ENCODE measurements around the gene DLG4. TPM values are rescaled to one million over a fixed set of nuclear protein-coding genes. Genes with fewer than 3 reads are reported as not detected.
A peak's percentile ranks its signal among the peaks of the same experiment; 100 is the strongest.

The DLG4 gene
- total and polyA plus RNA-seq, 10 donors: 3.0 to 38.5 (median 23.5) TPM

- 92 to 97% (median 95%) methylated on average over 4 of the region's 4 CpGs for WGBS, 5 donors
- peaks cover 0 to 62% (median 39%) of the 10 kb centered on the region in 6 donors for H3K36me3 ChIP-seq
- H3K4me1 ChIP-seq: peaks cover 21 to 36% (median 27%) of the 10 kb centered on the region in 6 donors
- TF ChIP-seq, protein P1, sequence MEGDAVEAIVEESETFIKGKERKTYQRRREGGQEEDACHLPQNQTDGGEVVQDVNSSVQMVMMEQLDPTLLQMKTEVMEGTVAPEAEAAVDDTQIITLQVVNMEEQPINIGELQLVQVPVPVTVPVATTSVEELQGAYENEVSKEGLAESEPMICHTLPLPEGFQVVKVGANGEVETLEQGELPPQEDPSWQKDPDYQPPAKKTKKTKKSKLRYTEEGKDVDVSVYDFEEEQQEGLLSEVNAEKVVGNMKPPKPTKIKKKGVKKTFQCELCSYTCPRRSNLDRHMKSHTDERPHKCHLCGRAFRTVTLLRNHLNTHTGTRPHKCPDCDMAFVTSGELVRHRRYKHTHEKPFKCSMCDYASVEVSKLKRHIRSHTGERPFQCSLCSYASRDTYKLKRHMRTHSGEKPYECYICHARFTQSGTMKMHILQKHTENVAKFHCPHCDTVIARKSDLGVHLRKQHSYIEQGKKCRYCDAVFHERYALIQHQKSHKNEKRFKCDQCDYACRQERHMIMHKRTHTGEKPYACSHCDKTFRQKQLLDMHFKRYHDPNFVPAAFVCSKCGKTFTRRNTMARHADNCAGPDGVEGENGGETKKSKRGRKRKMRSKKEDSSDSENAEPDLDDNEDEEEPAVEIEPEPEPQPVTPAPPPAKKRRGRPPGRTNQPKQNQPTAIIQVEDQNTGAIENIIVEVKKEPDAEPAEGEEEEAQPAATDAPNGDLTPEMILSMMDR (IDR thresholded peaks at IDR 0.05 in 8 of 11, conservative IDR thresholded peaks at IDR 0.05 in 3 of 11): no peak
- no peak for TF ChIP-seq POLR2AphosphoS5 (IDR thresholded peaks at IDR 0.05)
- TF ChIP-seq POLR2A (IDR thresholded peaks at IDR 0.05): no peak
- H3K27ac ChIP-seq: no peak overlapping the region
- H3K27me3 ChIP-seq (replicated peaks in 1 of 7): no peaks in the 10 kb centered on the region
- no peaks in the 10 kb centered on the region for H3K9me3 ChIP-seq
- DNase-seq: no peak
- H3K4me3 ChIP-seq: no peak overlapping the region
- intact Hi-C loops (cut with DNase I; ENCODE audit: low total_unique reads): no loop called here
These were observed 34.9 kb upstream of the DLG4 start for GRCh38 chr17:7254511-7254910.

DNA sequence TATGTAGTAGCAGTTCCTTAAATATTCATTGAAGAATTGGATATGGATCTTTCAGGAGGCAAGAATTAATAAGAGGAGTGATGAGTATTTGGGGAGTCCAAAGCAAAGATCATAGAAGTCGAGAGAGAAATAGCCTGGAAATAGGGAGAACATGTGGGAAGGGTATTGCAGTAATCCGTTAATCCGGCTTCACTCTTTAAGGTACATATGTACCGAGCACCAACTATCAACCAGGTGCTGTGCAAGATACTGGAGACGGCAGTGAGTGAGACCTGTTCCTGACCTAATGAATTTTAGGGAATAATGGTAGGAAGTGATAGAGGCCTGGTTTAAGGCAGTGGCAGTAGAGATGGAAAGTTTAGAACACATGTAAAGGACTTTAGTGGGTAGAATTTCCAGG lies 33.4 kb upstream of the DLG4 start:
- TF ChIP-seq POLR2A (IDR thresholded peaks at IDR 0.05): no peak
- no peak for TF ChIP-seq POLR2AphosphoS5 (IDR thresholded peaks at IDR 0.05)
- TF ChIP-seq, protein P1 (IDR thresholded peaks at IDR 0.05 in 8 of 11, conservative IDR thresholded peaks at IDR 0.05 in 3 of 11): no peak
- no peaks in the 10 kb centered on the region for H3K27me3 ChIP-seq (replicated peaks in 1 of 7)
- peaks cover 30 to 50% (median 41%) of the 10 kb centered on the region in 6 donors for H3K4me1 ChIP-seq
- peaks cover 0 to 51% (median 34%) of the 10 kb centered on the region in 6 donors for H3K36me3 ChIP-seq
- H3K9me3 ChIP-seq: no peaks in the 10 kb centered on the region
- intact Hi-C loops (cut with DNase I; ENCODE audit: low total_unique reads): no loop called here
- peak overlapping the region; percentile 89 to 99 (median 94) for H3K4me3 ChIP-seq
- 74 to 88% (median 82%) methylated on average over 5 of the region's 5 CpGs for WGBS, 5 donors
- no peak for DNase-seq
- peak overlapping the region; percentile 97 to 100 (median 99) for H3K27ac ChIP-seq

DNA sequence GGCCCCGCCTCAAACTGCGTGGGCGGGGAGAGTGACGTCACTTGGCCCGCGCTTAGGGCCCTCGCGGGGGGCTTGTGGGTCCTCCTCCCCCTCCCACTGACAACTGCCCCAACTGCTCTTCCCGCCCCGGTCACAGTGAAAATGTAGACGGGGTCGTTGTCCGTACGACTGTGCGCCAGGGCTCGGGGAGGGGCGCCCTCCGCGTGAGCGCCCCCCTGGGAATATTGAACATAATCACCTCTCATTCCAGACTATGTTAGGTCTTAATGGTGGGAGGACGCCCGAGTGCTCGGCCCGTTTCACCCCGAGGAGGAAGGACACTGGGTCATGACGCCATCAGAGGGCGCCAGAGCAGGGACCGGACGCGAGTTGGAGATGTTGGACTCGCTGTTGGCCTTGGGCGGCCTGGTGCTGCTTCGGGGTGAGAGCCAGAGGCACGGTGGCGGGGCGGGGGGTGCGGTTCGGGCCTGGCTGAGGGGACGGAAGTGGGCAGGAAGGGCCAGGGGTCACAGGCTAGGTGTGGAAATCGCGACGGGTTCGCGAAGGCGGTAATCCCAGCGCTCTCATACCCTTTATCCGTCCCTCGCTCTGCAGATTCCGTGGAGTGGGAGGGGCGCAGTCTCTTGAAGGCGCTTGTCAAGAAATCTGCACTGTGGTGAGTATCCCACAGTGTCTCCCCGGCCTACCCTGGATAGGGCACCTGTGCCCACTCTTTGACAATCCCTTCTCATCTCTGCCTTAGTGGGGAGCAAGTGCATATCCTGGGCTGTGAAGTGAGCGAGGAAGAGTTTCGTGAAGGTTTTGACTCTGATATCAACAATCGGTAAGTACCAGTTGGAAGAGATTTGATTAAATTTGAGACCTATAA lies 32.8 kb upstream of the DLG4 start, which contains the start of gene ELP5:
ELP5 (plus strand) TSS at position 40 of the 868 bp plus-strand sequence; CDS start at position 376, 336 bp downstream.
- Histone ChIP-seq H3K4me1 (peaks cover 30 to 57% (median 45%) of the 10 kb centered on the region in 6 donors), H3K27ac (peak within 1 kb of the TSS; percentile 97 to 100 (median 99)), H3K36me3 (peaks cover 0 to 48% (median 33%) of the 10 kb centered on the region in 6 donors), H3K4me3 (peak within 1 kb of the TSS; percentile 89 to 99 (median 94)), H3K27me3 (replicated peaks in 1 of 7) (no peaks in the 10 kb centered on the region), H3K9me3 (no peaks in the 10 kb centered on the region)
- TF ChIP-seq, protein P1 (IDR thresholded peaks at IDR 0.05 in 8 of 11, conservative IDR thresholded peaks at IDR 0.05 in 3 of 11): peak in 6 of 11 experiments; percentile 6 to 55 (median 33)
- peak; percentile 91 to 93 (median 91) for TF ChIP-seq POLR2AphosphoS5 (IDR thresholded peaks at IDR 0.05)
- peak in 2 of 3 donors; percentile 8 to 15 for TF ChIP-seq POLR2A (IDR thresholded peaks at IDR 0.05)
- DNase-seq: peak; percentile 99
- WGBS, 5 donors: 1 to 2% (median 1%) methylated on average over 39 to 55 of the region's 55 CpGs
- intact Hi-C loops (cut with DNase I; ENCODE audit: low total_unique reads): no loop called here

DNA sequence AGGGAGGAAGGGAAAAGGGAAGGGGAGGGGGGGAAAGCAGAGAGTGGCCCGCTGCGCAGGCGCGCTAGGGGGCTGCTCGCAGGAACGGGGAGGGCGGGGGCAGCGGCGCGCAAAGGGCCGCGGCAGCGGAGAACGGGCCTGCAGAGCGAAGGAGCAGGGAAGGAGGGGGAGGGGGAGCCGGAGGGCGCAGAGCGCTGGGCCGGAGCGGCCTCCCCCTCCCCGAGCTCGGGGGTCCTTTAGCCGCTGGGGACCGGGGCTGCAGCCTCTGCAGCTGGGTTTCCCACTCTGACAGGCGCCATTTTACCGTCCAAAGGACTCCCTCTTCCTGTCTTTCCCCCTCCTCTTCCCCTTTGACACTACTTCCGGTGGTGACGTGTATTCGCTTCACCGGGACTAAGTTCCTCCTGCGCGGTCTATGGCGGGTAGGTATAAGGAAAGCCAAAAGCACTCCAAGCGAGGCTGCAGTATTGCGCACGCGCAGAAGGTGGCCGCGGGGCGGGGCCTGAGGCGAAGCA lies 32.1 kb upstream of the DLG4 start, which contains the start of gene CTDNEP1:
CTDNEP1 (minus strand) TSS at position 74 of the 515 bp plus-strand sequence. CDS start 438 bp downstream, outside the sequence.
- H3K36me3 ChIP-seq: peaks cover 0 to 48% (median 33%) of the 10 kb centered on the region in 6 donors
- peak; percentile 99 for DNase-seq
- H3K4me1 ChIP-seq: peaks cover 30 to 64% (median 46%) of the 10 kb centered on the region in 6 donors
- intact Hi-C loops (cut with DNase I; ENCODE audit: low total_unique reads): no loop called here
- no peaks in the 10 kb centered on the region for H3K9me3 ChIP-seq
- WGBS, 5 donors: 1% methylated on average over 28 to 41 of the region's 41 CpGs
- peak within 1 kb of the TSS; percentile 97 to 100 (median 99) for H3K27ac ChIP-seq
- TF ChIP-seq, protein P1 (IDR thresholded peaks at IDR 0.05 in 8 of 11, conservative IDR thresholded peaks at IDR 0.05 in 3 of 11): no peak
- TF ChIP-seq POLR2AphosphoS5 (IDR thresholded peaks at IDR 0.05) (peak in 1 of 3 donors; percentile 74), POLR2A (IDR thresholded peaks at IDR 0.05) (peak in 1 of 3 donors; percentile 16)
- no peaks in the 10 kb centered on the region for H3K27me3 ChIP-seq (replicated peaks in 1 of 7)
- H3K4me3 ChIP-seq: peak within 1 kb of the TSS; percentile 89 to 99 (median 94)
